ENCODE results near the gene FSCN2.

GRCh38 chr17:81586096-81586495 lies 57.9 kb downstream of the FSCN2 start:
- TF ChIP-seq ARNTL (CRISPR knock-in tag; IDR thresholded peaks at IDR 0.05; ENCODE audit: borderline replicate concordance, low read depth), result no peak
- TF ChIP-seq CREB5 (CRISPR knock-in tag; IDR thresholded peaks at IDR 0.05; ENCODE audit: low read depth), result no peak
- no peak for TF ChIP-seq RARB (CRISPR knock-in tag; IDR thresholded peaks at IDR 0.05)
- TF ChIP-seq ESRRG (CRISPR knock-in tag; IDR thresholded peaks at IDR 0.05), result no peak
- TF ChIP-seq TSHZ2 (CRISPR knock-in tag; IDR thresholded peaks at IDR 0.05), result no peak
